Activated naive CD8-positive, alpha-beta T cell treated with anti-CD3 and anti-CD28 coated beads, Interleukin-2, amount 10 ng/mL, durations not matched to agents 7 days and 5 days (primary cell): ENCODE measurements around the gene TMTC1. TPM values are rescaled to one million over a fixed set of nuclear protein-coding genes. Genes with fewer than 3 reads are reported as not detected.

Source experiments
- ATAC-seq: fragments of 150-1000 bp; cut with Tn5 transposase; one replicate; pipeline ENCODE4 v1.10.0; 2021; ENCODE audit warnings: low read depth, moderate library complexity
- POLR2A ChIA-PET: fragments of 350-600 bp; sonication (Branson Sonifier 250); formaldehyde crosslinking; loops from one replicate; lab custom pipeline; 2021; ENCODE audit warnings: antibody characterized with exemption; lab: Charles Lee
- DNase-seq: peaks from one replicate; pipeline ENCODE4 v3.0.0; 2021
- H3K27ac Mint-ChIP-seq: one replicate; pipeline ENCODE4 v1.8.0; 2022; ENCODE audit warnings: mild to moderate bottlenecking, mixed read lengths
- H3K27me3 Mint-ChIP-seq: one replicate; pipeline ENCODE4 v1.8.0; 2022; ENCODE audit warnings: mild to moderate bottlenecking, moderate library complexity, mixed read lengths
- H3K36me3 Mint-ChIP-seq: one replicate; pipeline ENCODE4 v1.8.0; 2021; ENCODE audit warnings: mild to moderate bottlenecking, mixed read lengths
- H3K4me1 Mint-ChIP-seq: one replicate; pipeline ENCODE4 v1.8.0; 2021; ENCODE audit warnings: mixed read lengths
- H3K4me3 Mint-ChIP-seq: one replicate; pipeline ENCODE4 v1.8.0; 2022; ENCODE audit warnings: mild to moderate bottlenecking, moderate library complexity, mixed read lengths
- H3K9me3 Mint-ChIP-seq: one replicate; pipeline ENCODE4 v1.8.0; 2021; ENCODE audit warnings: mixed read lengths
- total RNA-seq, 2 experiments: library from RNA; stranded (reverse); gene quantifications; one replicate each; pipeline ENCODE4 v1.2.3, GENCODE V29; 2021

Gene TMTC1
- total RNA-seq, 2 experiments from 2014 or later, result not detected

- H3K36me3 Mint-ChIP-seq, result no peaks in the 10 kb centered on the region
- H3K4me1 Mint-ChIP-seq, result no peaks in the 10 kb centered on the region
- H3K27me3 Mint-ChIP-seq, result no peaks in the 10 kb centered on the region
- H3K4me3 Mint-ChIP-seq, result no peak overlapping the region
- POLR2A ChIA-PET, result no interaction called here
- no peak overlapping the region for H3K27ac Mint-ChIP-seq
- DNase-seq (no peak), ATAC-seq (no peak)
- H3K9me3 Mint-ChIP-seq, result no peaks in the 10 kb centered on the region
These were observed 15.4 kb downstream of the TMTC1 start for GRCh38 chr12:29768372-29768771.

DNA sequence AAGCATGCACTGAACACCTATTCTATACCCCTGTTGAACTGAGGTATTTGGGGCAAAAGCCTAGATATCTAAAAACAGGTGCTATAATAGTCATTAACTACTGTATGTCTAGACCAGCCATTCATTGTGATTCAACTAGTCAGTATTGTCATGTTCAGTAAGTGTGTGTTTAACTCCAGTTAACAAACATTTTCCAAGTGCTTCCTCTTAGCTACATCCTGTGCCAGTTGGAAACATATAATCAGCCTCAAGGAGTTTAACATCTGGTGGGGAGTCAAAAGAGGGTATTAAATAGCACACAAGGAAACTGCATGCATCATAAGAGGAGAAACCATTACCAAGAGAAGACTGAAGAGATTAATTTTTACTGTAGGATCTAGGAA, 20.4 kb downstream of the TMTC1 start:
- DNase-seq, result no peak
- Mint-ChIP-seq H3K27me3 (no peaks in the 10 kb centered on the region), H3K9me3 (no peaks in the 10 kb centered on the region), H3K36me3 (no peaks in the 10 kb centered on the region), H3K4me1 (no peaks in the 10 kb centered on the region), H3K4me3 (no peak overlapping the region), H3K27ac (no peak overlapping the region)
- ATAC-seq, result no peak
- POLR2A ChIA-PET, result no interaction called here

- Mint-ChIP-seq H3K27me3 (no peaks in the 10 kb centered on the region), H3K9me3 (no peaks in the 10 kb centered on the region), H3K4me1 (no peaks in the 10 kb centered on the region), H3K4me3 (no peak overlapping the region), H3K27ac (no peak overlapping the region), H3K36me3 (no peaks in the 10 kb centered on the region)
- POLR2A ChIA-PET, result no interaction called here
- ATAC-seq (no peak), DNase-seq (no peak)
These were observed 21.0 kb downstream of the TMTC1 start for GRCh38 chr12:29762637-29763300.

DNA sequence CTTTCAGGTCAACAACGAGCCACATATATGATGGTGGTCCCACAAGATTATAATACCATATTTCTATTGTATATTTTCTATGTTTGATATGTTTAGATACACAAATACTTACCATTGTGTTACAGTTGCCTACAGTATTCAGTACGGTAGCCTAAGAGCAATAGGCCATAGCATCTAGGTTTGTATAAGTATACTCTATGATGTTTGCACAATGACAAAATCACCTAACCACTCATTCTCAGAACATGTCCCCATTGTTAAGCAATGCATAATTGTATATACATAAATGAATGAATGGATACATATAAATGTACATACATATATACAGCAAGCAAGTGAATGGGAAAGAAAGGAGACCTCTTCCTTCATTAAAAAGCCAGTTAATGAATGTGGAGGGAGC, 23.8 kb downstream of the TMTC1 start:
- no peaks in the 10 kb centered on the region for H3K36me3 Mint-ChIP-seq
- no peaks in the 10 kb centered on the region for H3K4me1 Mint-ChIP-seq
- H3K27me3 Mint-ChIP-seq, result no peaks in the 10 kb centered on the region
- ATAC-seq, result no peak
- H3K9me3 Mint-ChIP-seq, result no peaks in the 10 kb centered on the region
- POLR2A ChIA-PET, result no interaction called here
- no peak for DNase-seq
- H3K4me3 Mint-ChIP-seq, result no peak overlapping the region
- no peak overlapping the region for H3K27ac Mint-ChIP-seq

DNA sequence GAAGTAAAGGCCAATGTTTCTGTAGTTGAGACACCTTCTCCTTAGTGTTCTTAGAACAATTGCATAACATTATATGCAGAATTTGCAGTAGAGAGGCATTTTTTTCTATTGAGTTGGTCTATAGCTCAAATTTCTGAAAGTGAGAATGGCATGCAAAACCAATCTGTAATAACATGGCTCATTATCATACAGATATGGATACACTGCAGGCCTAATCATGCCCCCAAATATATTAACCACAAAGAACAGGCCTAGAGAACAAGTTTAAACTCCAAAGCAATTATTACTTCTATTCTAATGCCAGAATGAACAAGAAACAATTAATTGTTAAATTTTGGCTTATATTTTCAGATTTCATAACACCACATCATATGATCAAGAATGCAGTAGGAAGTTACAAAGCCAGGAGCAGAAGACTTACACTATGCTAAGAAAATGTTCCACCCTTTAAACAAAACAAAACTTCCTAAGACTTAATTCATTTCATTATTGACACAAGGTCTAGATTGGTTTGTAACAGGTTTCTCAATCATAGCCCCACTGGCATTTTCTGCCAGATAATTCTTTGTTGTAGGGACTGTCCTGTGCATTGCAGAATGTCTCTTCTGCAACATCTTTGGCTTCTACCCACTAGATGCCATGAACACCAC, 26.9 kb downstream of the TMTC1 start:
- Mint-ChIP-seq H3K27ac (no peak overlapping the region), H3K27me3 (no peaks in the 10 kb centered on the region), H3K4me1 (no peaks in the 10 kb centered on the region), H3K4me3 (no peak overlapping the region), H3K9me3 (no peaks in the 10 kb centered on the region), H3K36me3 (no peaks in the 10 kb centered on the region)
- ATAC-seq (no peak), DNase-seq (no peak)
- POLR2A ChIA-PET, result no interaction called here

GRCh38 chr12:29754235-29755189, 29.2 kb downstream of the TMTC1 start:
- ATAC-seq (no peak), DNase-seq (no peak)
- Mint-ChIP-seq H3K27me3 (peaks cover 2% of the 10 kb centered on the region), H3K27ac (no peak overlapping the region), H3K9me3 (no peaks in the 10 kb centered on the region), H3K4me1 (no peaks in the 10 kb centered on the region), H3K4me3 (no peak overlapping the region), H3K36me3 (no peaks in the 10 kb centered on the region)
- POLR2A ChIA-PET, result no interaction called here

GRCh38 chr12:29752121-29752520, 31.6 kb downstream of the TMTC1 start:
- POLR2A ChIA-PET, result no interaction called here
- Mint-ChIP-seq H3K27me3 (peaks cover 2% of the 10 kb centered on the region), H3K9me3 (no peaks in the 10 kb centered on the region), H3K4me3 (no peak overlapping the region), H3K27ac (no peak overlapping the region), H3K36me3 (no peaks in the 10 kb centered on the region), H3K4me1 (no peaks in the 10 kb centered on the region)
- no peak for DNase-seq
- no peak for ATAC-seq

DNA sequence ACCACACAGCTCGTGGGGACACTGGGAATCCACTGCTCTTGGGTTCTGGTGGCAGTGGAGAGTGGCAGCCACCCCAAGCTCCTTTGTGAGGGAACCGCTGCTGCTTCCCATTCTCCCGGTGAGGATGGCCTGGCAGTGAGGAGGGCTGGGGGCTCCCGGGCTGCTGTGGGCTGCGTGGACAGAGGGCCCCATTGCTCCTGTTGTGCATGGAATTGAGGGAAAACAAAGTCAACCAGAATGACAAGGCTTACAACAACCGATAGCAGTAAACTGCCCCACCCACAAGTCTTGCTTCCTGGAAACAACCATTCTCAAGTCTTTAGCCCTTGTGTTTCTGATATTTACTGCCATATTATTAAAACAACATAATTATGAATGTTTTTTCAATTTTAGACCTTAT, 32.1 kb downstream of the TMTC1 start:
- Mint-ChIP-seq H3K36me3 (no peaks in the 10 kb centered on the region), H3K4me1 (no peaks in the 10 kb centered on the region), H3K27me3 (peaks cover 2% of the 10 kb centered on the region), H3K4me3 (no peak overlapping the region), H3K9me3 (no peaks in the 10 kb centered on the region), H3K27ac (no peak overlapping the region)
- DNase-seq (no peak), ATAC-seq (no peak)
- POLR2A ChIA-PET, result no interaction called here

GRCh38 chr12:29750928-29751220, 32.9 kb downstream of the TMTC1 start:
- Mint-ChIP-seq H3K4me3 (no peak overlapping the region), H3K9me3 (no peaks in the 10 kb centered on the region), H3K27ac (no peak overlapping the region), H3K4me1 (no peaks in the 10 kb centered on the region), H3K36me3 (no peaks in the 10 kb centered on the region), H3K27me3 (peaks cover 2% of the 10 kb centered on the region)
- DNase-seq, result no peak
- no peak for ATAC-seq
- POLR2A ChIA-PET, result no interaction called here

GRCh38 chr12:29750131-29750927, 33.4 kb downstream of the TMTC1 start:
- POLR2A ChIA-PET, result no interaction called here
- Mint-ChIP-seq H3K27ac (no peak overlapping the region), H3K9me3 (no peaks in the 10 kb centered on the region), H3K4me1 (no peaks in the 10 kb centered on the region), H3K27me3 (peaks cover 2% of the 10 kb centered on the region), H3K4me3 (no peak overlapping the region), H3K36me3 (no peaks in the 10 kb centered on the region)
- ATAC-seq (no peak), DNase-seq (no peak)

- ATAC-seq (no peak), DNase-seq (no peak)
- Mint-ChIP-seq H3K36me3 (no peaks in the 10 kb centered on the region), H3K9me3 (no peaks in the 10 kb centered on the region), H3K27me3 (no peaks in the 10 kb centered on the region), H3K27ac (no peak overlapping the region), H3K4me1 (no peaks in the 10 kb centered on the region), H3K4me3 (no peak overlapping the region)
- POLR2A ChIA-PET, result no interaction called here
These were observed 39.4 kb downstream of the TMTC1 start for GRCh38 chr12:29744365-29744764.

GRCh38 chr12:29743801-29744200, 39.9 kb downstream of the TMTC1 start:
- Mint-ChIP-seq H3K36me3 (no peaks in the 10 kb centered on the region), H3K27ac (no peak overlapping the region), H3K27me3 (no peaks in the 10 kb centered on the region), H3K4me3 (no peak overlapping the region), H3K4me1 (no peaks in the 10 kb centered on the region), H3K9me3 (no peaks in the 10 kb centered on the region)
- POLR2A ChIA-PET, result no interaction called here
- ATAC-seq (no peak), DNase-seq (no peak)

GRCh38 chr12:29743077-29743476, 40.7 kb downstream of the TMTC1 start:
- Mint-ChIP-seq H3K36me3 (no peaks in the 10 kb centered on the region), H3K4me3 (no peak overlapping the region), H3K9me3 (no peaks in the 10 kb centered on the region), H3K27me3 (no peaks in the 10 kb centered on the region), H3K27ac (no peak overlapping the region), H3K4me1 (no peaks in the 10 kb centered on the region)
- POLR2A ChIA-PET, result no interaction called here
- DNase-seq (no peak), ATAC-seq (no peak)
